HG03159 (cell line): ENCODE measurements around the gene SNAP29.
"Not testable (repeated sequence)": the region's sequence is repeated elsewhere in the genome, so short reads cannot be mapped to it uniquely, and the experiment has no call there.

Experiments used
- ATAC-seq: cut with Tn5 transposase; IDR thresholded peaks from one replicate; pipeline ENCODE4 v1.9.1; 2021; ENCODE audit warnings: mild to moderate bottlenecking, moderate library complexity; ENCODE audit not compliant: unreplicated experiment

The SNAP29 gene

DNA sequence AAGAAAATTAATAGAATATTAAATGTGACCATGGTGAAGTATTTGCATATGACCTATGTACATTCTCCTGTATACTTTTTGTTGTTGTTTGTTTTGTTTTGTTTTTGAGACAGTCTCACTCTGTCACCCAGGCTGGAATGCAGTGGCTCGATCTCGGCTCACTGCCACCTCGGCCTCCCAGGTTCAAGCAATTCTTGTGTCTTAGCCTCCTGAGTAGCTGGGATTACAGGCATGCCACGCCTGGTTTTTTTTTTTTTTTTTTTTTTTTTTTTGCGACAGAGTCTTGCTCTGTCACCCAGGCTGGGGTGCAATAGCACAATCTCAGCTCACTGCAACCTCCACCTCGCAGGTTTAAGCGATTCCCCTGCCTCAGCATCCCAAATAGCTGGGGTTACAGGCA lies 38.9 kb downstream of the SNAP29 start:
- not testable (repeated sequence) for ATAC-seq

DNA sequence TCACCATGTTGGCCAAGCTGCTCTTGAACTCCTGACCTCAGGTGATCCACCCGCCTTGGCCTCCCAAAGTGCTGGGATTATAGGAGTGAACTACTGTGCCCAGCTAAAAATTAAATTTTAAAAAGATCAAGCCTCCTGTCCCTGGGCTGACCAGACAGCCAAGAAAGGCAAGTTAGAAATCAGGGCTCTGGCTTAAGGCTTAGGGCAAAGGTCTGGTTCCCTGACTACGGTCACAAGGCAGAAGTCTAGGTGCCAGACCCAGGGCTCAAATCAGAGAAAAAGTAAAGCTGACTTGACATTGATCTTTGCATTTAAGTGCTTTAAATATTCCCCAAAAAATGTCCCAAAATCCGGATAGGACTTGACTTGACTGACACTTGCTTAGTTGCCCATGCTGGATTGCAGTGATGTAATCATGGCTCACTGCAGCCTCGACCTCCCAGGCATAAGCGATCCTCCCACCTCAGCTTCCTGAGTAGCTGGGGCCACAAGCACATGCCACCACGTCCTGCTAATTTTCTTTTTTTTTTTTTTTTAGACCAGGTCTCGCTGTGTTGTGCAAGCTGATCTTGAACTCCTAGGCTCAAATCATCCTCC lies 41.1 kb downstream of the SNAP29 start:
- no peak for ATAC-seq

DNA sequence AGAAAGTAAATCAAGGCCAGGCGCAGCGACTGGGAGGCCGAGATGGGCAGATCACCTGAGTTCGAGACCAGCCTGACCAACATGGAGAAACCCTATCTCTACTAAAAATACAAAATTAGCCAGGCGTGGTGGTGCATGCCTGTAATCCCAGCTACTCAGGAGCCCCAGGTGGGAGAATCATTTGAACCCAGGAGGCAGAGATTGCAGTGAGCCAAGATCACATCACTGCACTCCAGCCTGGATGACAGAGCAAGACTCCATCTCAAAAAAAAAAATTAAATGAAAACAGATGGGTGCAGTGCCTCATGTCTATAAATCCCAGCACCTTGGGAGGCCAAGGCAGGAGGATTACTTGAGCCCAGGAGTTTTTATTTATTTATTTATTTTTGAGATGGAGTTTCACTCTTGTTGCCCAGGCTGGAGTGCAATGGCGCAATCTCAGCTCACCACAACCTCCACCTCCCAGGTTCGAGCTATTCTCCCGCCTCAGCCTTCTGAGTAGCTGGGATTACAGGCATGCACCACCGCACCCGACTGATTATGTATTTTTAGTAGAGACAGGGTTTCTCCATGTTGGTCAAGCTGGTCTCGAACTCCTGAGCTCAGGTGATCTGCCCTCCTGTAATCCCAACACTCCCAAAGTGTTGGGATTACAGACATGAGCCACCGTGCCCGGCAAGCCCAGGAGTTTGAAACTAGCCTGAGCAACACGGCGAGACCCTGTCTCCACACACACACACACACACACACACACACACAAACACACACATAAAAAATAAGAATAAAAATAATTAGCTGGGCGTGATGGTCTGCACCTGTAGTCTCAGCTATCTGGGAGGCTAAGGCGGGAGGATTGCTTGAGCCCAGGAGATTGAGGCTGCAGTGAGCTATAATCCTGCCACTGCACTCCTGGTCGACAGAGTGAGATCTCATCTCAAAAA lies 42.6 kb downstream of the SNAP29 start:
- ATAC-seq: not testable (repeated sequence)

DNA sequence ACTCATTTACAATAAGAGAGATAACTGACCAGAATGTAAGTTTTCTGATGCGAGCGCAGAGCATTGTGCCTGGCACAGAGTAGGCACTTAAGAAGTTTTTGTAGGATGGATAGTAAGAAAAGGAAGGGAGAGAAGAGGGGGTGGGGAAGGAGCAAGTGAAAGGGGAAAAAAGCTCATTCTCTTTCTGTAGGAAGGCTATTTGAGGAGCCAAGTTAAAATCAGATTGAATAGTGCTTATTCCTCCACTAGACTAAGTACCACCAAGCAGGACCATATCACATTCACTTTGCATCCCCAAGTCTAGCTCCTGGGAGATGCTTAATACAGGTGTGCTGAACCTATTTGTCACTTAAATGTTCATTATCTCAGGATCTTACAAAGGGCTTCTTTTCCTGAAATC lies 44.3 kb downstream of the SNAP29 start:
- no peak for ATAC-seq

DNA sequence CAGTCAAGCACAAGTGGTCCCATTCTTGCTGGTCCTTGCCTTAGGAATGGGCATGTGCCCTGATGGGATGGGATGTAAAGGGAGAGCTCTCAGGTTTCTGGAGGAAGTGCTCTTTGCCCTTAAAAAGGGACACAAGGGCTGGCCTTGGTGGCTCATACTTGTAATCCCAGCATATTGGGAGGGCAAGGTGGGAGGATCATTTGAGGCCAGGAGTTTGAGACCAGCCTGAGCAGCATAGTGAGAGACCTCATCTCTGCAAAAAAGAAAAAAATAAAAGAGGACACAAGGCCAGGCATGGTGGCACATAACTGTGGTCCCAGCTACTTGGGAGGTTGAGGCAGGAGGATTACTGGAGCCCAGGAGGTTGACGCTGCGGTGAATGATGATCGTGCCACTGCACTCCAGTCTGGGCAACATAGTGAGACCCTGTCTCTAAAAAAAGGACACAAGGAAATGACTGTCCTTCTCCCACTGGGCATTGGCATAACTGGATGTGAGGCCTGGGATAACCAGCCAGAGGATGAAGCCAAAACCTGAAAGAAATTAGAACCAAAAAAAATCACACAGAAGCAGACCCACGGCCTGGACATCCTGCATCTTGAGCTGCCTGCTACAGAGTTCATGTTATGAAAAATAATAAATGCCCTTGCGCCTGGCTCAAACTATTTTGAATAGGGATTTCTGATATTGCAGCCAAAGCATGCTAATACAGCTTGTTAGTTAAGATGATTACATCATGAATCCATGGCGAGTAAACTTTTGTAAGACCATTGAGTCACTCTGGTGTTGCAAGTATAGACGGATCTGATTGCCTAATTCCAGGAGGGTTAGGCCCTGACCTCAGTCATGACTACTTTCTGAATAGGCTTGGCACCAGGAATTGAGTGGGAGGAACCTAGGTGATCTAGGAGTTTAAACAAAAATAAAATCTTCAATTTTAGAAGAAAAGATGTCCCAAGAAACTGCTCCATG lies 45.5 kb downstream of the SNAP29 start:
- no peak for ATAC-seq

DNA sequence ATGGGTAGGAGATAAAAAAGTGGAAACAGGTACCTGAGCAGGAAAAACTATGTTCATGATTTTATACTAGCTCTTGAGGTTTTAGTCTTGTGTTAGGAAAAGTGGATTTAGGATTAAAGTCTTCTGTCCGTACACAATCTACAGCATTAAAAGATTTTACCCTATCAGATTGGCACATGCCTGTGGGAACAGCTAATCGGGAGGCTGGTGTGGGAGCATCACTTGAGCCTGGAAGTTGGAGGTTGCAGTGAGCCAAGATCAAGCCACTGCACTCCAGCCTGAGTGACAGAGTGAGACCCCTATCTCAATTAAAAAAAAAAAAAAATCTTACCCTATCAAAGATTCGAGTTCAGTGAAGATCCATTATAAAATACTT lies 46.2 kb downstream of the SNAP29 start:
- ATAC-seq: no peak

DNA sequence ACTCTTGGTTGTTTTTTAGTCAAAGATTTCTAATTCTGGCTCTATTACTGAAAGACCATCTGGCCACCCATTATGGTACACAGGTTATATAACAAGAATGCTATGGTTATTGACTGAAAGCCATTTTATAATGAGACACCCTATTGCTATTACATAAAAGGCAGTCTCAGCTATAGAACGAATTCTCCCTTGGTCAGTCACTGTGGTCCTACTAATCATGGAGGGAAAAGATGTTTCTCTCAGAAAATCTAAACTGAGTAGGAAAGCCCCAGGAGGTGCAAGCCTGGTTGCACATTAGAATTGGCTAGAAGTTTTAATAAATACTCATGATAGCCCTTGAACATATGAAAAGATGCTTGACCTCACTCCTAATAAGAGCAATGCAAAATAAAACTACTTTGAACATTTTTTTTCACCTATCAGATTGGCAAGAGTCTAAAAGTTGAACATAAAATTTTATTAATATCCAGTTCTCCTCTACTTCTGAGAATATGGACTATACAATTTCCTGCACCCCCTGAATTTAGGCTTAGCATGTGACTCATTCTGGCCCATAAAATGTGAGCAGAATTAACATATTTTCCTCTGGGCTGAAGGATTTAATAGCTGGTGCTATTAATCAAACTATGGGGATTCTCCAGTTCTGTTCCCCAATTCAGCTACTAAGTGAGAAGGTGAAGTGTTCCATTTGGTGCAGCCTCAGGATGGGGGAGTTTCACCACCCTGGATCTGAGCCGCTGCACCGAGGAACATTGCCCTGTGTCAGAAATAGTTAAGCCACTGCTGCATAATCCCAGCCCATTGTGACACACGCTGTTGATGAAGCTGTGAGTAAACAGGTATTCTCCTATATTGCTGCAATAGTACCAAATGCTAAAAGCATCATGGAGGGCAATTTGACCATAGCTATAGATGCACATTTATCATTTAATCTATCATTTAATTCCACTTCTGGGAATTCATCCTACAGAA lies 46.9 kb downstream of the SNAP29 start:
- ATAC-seq: no peak

DNA sequence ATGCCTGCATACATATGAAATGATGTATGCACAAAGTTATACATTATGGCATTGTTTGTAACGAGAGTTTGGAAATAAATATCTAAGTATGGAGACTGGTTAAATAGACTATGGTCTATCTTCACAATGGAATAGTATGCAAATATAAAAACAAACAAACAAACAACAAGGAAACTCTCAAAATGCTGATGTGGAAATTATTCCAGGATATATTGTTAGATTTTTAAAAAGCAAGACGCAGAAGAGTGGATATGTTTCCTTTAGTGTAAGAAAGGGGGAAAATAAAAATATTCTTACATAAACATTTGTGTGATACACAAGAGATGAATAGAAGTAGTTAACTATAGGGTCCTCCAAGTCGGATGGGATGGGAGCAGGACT lies 47.6 kb downstream of the SNAP29 start:
- no peak for ATAC-seq

DNA sequence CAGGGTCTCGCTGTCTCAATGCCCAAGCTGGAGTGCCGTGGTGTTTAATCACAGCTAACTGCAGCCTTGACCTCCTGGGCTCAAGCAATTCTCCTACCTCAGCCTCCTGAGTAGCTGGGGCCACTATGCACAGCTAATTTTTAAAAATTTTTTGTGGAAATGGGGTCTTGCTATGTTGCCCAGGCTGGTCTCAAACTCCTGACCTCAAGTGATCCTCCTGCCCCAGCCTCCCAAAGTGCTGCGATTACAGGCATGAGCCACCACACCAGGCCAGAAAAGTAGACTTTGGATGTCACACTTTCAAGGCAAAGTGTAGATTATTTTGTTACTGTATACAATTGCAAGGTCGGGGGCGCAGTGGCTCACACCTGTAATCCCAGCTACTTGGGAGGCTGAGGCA lies 49.9 kb downstream of the SNAP29 start:
- ATAC-seq: not testable (repeated sequence)

DNA sequence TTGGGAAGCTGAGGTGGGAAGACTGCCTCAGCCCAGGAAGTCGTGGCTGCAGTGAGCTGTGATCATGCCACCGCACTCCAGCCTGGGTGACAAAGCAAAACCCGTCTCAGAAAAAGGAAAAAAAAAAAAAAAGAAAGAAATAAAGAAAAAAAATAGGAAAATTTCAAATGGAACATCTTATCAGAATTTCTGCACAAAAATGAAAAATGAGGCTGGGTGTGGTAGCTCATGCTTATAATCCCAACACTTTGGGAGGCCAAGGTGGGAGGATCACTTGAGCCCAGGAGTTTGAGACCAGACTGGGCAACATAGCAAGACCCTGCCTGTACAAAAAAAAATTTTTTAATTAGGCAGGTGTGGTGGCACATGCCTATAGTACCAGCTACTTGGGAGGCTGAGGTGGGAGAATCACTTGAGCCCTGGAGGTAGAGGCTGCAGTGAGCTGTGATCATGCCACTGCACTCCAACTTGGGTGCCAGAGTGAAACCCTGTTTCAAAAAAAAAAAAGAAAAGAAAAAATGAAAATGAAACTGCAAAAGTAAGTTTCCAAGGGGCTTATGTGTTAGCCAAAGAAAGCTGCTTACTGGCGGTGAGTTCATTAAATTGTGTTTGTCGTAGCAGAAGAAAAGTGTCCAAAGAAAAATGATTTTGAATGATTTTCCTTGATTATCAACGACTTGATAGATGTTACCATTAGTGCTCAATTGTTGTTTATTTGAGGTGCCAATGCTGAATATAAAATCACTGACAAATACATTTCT lies 50.9 kb downstream of the SNAP29 start:
- ATAC-seq: no peak

DNA sequence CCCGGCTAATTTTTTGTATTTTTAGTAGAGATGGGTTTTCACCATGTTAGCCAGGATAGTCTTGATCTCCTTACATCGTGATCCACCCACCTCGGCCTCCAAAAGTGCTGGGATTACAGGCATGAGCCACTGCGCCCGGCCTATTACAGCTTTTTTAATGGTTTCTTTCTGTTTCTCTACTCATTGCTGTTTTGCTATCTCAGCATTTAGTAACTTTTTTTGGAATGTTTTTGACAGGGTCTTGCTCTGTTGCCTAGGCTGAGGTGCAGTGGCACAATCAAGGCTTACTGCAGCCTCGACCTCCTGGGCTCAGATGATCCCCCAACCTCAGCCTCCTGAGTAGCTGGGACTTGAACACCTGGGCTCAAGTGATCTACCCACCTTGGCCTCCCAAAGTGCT lies 53.7 kb downstream of the SNAP29 start:
- no peak for ATAC-seq

DNA sequence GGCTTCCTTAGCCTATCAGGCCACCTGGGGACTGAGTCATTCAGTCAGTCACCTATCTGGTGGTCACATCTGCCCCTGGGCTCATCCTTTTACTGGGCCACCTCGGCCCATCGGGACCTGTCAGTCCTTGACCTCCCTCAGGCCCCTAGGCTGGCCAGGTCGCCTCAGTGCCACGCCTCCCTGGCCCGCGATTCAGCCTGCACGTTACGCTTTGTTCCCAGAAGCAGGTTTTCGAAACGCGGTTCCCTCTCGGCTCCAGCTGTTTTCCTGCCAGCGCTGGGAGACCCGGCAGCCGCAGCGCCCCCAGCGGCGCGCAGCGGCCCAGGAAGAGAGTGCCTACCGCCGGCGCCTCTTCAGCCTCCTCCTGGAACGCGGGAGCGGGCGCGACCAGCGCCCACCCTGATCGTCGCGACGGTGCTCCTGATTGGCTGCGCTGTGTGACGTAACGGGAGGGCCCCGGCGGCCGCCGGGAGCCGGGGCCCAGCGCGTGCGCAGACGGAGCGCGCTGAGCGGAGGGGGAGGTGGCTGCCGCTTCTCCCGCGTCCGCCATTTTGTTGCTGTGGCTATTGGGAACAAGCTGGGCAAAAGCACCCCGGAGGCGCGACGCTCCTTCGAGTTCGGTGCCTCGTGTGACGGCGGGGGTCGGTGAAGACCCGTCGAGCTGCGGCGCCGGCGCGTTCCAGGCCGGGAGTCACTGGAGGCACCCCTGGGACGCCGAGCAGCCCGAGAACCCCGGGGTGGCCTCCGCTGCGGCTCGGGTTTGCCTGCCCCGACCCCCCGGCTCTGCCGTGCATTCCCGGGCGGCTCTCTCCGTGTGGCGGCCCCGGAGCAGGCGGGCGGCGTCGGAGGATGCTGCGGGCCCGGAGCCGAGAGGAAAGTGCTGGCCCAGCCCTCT lies 58.4 kb downstream of the SNAP29 start, which contains the start of gene CRKL:
Gene CRKL, plus strand, starts transcription at position 492 of the 895 bp plus-strand sequence. CDS start 528 bp downstream, outside the sequence.
- peak; percentile 94 for ATAC-seq

DNA sequence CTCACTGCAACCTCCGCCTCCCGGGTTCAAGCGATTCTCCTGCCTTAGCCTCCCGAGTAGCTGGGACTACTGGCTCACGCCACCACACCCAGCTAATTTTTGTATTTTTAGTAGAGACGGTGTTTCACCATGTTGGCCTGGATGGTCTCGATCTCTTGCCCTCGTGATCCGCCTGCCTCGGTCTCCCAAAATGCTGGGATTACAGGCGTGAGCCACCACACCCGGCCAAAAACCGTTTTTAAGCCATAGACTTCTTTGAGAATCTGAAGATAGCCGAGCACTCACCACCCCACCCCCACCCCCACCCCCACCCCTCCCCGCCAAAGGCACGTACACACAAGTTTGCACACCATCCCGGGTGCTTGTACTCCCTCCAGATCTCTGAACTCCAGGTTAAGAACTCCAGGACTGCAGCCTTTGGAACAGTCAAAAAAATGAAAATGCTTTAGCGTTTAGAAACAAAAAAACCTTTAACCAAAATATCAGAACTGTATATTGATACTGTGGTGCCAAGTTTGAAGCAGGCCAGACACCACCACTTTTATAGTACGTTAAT lies 59.9 kb downstream of the SNAP29 start:
- no peak for ATAC-seq

DNA sequence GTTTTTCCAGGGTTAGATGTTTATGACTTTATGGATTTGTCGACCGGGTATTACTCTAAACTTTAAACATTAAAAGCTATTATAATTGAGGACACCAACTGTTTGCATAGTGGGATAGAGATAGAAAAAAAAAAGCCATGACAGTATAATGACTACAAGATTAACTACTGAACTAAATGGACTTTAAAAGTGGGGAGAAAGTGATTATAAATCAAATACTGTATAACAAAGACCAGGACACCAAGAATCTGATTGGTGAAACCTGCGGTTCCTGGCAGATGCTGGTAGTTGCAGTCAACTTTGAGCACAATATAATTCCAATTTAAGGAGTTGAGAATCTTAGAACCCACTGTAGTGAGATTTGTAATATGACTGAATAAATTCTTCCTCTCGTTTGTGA lies 60.9 kb downstream of the SNAP29 start:
- no peak for ATAC-seq

DNA sequence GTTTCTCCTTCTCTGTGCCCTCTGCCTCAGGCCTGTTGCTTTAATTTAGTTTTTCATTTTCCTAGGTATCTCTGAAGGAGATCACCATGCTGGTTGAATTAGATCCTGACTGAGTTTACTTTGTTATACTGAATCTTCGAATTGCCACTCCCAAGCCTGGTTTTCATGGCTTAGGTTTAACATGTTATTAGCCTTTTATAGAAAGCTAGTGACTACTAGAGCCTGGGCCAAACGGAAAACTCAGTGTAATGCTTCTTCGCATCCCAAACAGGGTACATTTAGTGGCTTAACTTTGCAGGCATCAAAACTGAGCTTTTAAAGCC lies 62.0 kb downstream of the SNAP29 start:
- no peak for ATAC-seq

DNA sequence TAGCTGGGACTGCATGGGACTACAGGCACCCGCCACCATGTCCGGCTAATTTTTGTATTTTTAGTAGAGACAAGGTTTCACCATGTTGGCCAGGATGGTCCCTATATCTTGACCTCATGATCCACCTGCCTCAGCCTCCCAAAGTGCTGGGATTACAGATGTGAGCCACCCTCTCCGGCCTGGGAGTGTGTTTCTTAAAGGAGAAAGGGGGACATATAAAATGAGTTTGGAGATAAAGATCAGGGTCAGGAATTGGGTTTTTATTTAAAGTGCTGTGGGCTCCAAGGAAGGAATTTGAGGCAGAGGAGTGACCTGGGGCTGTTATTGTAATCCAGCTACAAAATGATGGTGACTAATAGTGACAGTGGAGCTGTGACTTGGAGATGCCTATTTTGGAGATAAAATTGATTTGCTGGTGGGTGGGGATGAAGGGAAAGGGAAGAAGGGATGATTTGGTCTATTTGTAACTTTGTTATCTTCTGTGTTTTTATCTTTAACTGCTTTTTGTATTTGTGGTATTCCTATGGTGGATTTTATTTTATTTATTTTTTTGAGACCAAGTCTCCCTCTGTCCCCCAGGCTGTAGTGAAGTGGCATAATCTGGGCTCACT lies 63.4 kb downstream of the SNAP29 start:
- no peak for ATAC-seq

DNA sequence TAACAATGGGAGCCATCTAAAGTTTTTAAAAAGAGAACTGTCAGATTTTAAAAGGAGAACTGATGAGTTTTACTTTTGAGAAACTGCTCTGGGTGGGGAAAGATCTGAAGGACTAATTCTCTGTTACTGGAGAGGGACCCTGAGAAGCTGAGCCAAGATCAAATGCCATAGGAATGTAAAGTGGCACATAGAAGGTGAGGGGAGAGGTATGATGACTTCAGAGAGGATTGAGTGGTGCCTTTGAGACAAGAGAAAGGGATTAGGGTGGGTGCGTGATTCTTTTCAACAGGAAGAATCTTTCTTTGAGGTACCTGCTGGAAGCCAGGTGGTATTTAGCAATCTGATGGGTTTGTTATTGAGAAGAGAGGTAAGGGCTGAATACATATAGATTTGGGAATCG lies 67.4 kb downstream of the SNAP29 start:
- no peak for ATAC-seq
